ENCODE results near the gene MYOM1.
A peak's percentile ranks its signal among the peaks of the same experiment; 100 is the strongest.
"Not testable (repeated sequence)": the region's sequence is repeated elsewhere in the genome, so short reads cannot be mapped to it uniquely, and the experiment has no call there.

Gene MYOM1

GRCh38 chr18:3248658-3249359, 29.0 kb upstream of the MYOM1 start:
- DNase-seq: no peak

GRCh38 chr18:3248062-3248657, 28.4 kb upstream of the MYOM1 start:
- no peak for DNase-seq

- DNase-seq: peak; percentile 80
Measured at GRCh38 chr18:3247240-3248061, 27.7 kb upstream of the MYOM1 start, which contains the start of gene MYL12A. TSS of gene MYL12A (plus strand) at chr18:3247801. CDS start at chr18:3253248, 5,447 bp downstream.

GRCh38 chr18:3246635-3247239, 27.0 kb upstream of the MYOM1 start:
- no peak for DNase-seq

GRCh38 chr18:3245853-3246634, 26.3 kb upstream of the MYOM1 start:
- DNase-seq: peak; percentile 56

GRCh38 chr18:3245185-3245564, 25.4 kb upstream of the MYOM1 start:
- DNase-seq: no peak

- no peak for DNase-seq
Measured at GRCh38 chr18:3238742-3239141, 19.0 kb upstream of the MYOM1 start.

GRCh38 chr18:3236470-3236869, 16.7 kb upstream of the MYOM1 start:
- DNase-seq: no peak

GRCh38 chr18:3235846-3236245, 16.1 kb upstream of the MYOM1 start:
- no peak for DNase-seq

GRCh38 chr18:3234457-3234856, 14.7 kb upstream of the MYOM1 start:
- no peak for DNase-seq

GRCh38 chr18:3233433-3234168, 13.8 kb upstream of the MYOM1 start:
- DNase-seq: no peak

- no peak for DNase-seq
Measured at GRCh38 chr18:3233004-3233403, 13.2 kb upstream of the MYOM1 start.

- DNase-seq: no peak
Measured at GRCh38 chr18:3230401-3231334, 10.9 kb upstream of the MYOM1 start.

- DNase-seq: no peak
Measured at GRCh38 chr18:3226048-3226447, 6.3 kb upstream of the MYOM1 start.

GRCh38 chr18:3225588-3225987, 5.8 kb upstream of the MYOM1 start:
- DNase-seq: no peak

- DNase-seq: no peak
Measured at GRCh38 chr18:3224223-3224622, 4.5 kb upstream of the MYOM1 start.

- DNase-seq: no peak
Measured at GRCh38 chr18:3223356-3223755, 3.6 kb upstream of the MYOM1 start.

- DNase-seq: no peak
Measured at GRCh38 chr18:3221496-3221895, 1.7 kb upstream of the MYOM1 start.

GRCh38 chr18:3220868-3221267, 1.1 kb upstream of the MYOM1 start:
- DNase-seq: not testable (repeated sequence)

- no peak for DNase-seq
Measured at GRCh38 chr18:3219241-3219630, 532 bp downstream of the MYOM1 start.

GRCh38 chr18:3218819-3219218, 949 bp downstream of the MYOM1 start:
- no peak for DNase-seq
